A549 (cell line): Measurements from ENCODE around the gene DPP10. TPM values are rescaled to one million over a fixed set of nuclear protein-coding genes. Genes with fewer than 3 reads are reported as not detected.

Experiments
- ATAC-seq, 2 experiments: fragments of 200-7000 bp in 1 of 2; fragments of >200 bp in 1 of 2; cut with Nextera tagmentation in 1 of 2; cut with Tn5 transposase in 1 of 2; 3 replicates each; pipeline versions ENCODE4 v1.8.0 to v1.9.1; 2018 to 2020; ENCODE audit warnings: mild to moderate bottlenecking in 1 of 2, moderate library complexity in 1 of 2
- CTCF ChIA-PET: fragments of 300-600 bp; sonication (Branson Sonifier 250); formaldehyde crosslinking; extraction: SDS; loops from one replicate; lab custom pipeline; 2021; ENCODE audit warnings: antibody characterized with exemption, inconsistent platforms; lab: Yijun Ruan, JAX
- POLR2A ChIA-PET: fragments of 350-600 bp; formaldehyde crosslinking; extraction: SDS; loops from one replicate; lab custom pipeline; 2021; ENCODE audit warnings: antibody characterized with exemption, inconsistent platforms; lab: Yijun Ruan, JAX
- DNase-seq, 2 experiments: peaks; one replicate each; pipeline versions ENCODE4 v3.0.0 to v3.0.0-alpha.2; 2011 to 2016; ENCODE audit warnings: low read depth in 1 of 2, low spot score in 1 of 2
- FAIRE-seq: peaks from 2 replicates; lab custom pipeline; 2011; peaks lifted over from hg19 to GRCh38; lab: Jason Lieb, UNC
- H3K27ac ChIP-seq, 2 experiments: fragments of >200 bp; sonication (Bioruptor Twin); formaldehyde crosslinking; 3 replicates each; pipeline ENCODE4 v1.5.1; 2016 to 2017
- H3K4me1 ChIP-seq: fragments of >200 bp; sonication (Bioruptor Twin); formaldehyde crosslinking; 3 replicates; pipeline ENCODE4 v1.6.1; 2016
- H3K4me2 ChIP-seq: fragments of >200 bp; sonication (Bioruptor Twin); formaldehyde crosslinking; 3 replicates; pipeline ENCODE4 v1.6.1; 2016
- H3K4me3 ChIP-seq: fragments of >200 bp; sonication (Bioruptor Twin); formaldehyde crosslinking; 3 replicates; pipeline ENCODE4 v1.5.1; 2016
- H3K9me3 ChIP-seq: fragments of >200 bp; sonication (Bioruptor Twin); formaldehyde crosslinking; 3 replicates; pipeline ENCODE4 v1.6.1; 2016
- BCL3 ChIP-seq: fragments of >200 bp; sonication (Bioruptor Twin); formaldehyde crosslinking; IDR thresholded peaks from 3 replicates; pipeline ENCODE4 v1.6.1; 2016
- CHD2 ChIP-seq: fragments of 150-350 bp; IDR thresholded peaks from 2 replicates; pipeline ENCODE4 v1.6.1; 2014; ENCODE audit warnings: low read length; ENCODE audit not compliant: partially characterized antibody
- E2F6 ChIP-seq: IDR thresholded peaks from 2 replicates; pipeline ENCODE4 v1.6.1; 2012; ENCODE audit warnings: low read depth, borderline replicate concordance
- EHMT2 ChIP-seq: fragments of 200-600 bp; sonication (generic); IDR thresholded peaks from 2 replicates; pipeline ENCODE4 v1.6.1; 2016; ENCODE audit warnings: antibody characterized with exemption, low read depth, mild to moderate bottlenecking, moderate library complexity
- ELK1 ChIP-seq: fragments of 150-350 bp; IDR thresholded peaks from 2 replicates; pipeline ENCODE4 v1.6.1; 2014; ENCODE audit warnings: low read depth, mild to moderate bottlenecking, low read length
- FOSL2 ChIP-seq, 2 experiments: fragments of 450-650 bp in 1 of 2; fragments of >200 bp in 1 of 2; sonication (Bioruptor Twin) in 1 of 2; formaldehyde crosslinking; IDR thresholded peaks; 2 replicates each; pipeline versions ENCODE4 v1.5.0 to v1.6.1; 2016 to 2020; ENCODE audit warnings: mild to moderate bottlenecking in 1 of 2, moderate library complexity in 1 of 2
- FOXS1 ChIP-seq: fragments of 250-450 bp; sonication (Bioruptor Pico); IDR thresholded peaks from 2 replicates; pipeline ENCODE4 v1.5.0; 2020; ENCODE audit warnings: mild to moderate bottlenecking, moderate library complexity
- GATA3 ChIP-seq: IDR thresholded peaks from 2 replicates; pipeline ENCODE4 v1.6.1; 2012; ENCODE audit warnings: borderline replicate concordance
- HDAC2 ChIP-seq: fragments of 200-600 bp; sonication (generic); IDR thresholded peaks from 2 replicates; pipeline ENCODE4 v1.6.1; 2016
- HES2 ChIP-seq: fragments of >200 bp; sonication (Bioruptor Twin); formaldehyde crosslinking; IDR thresholded peaks from 2 replicates; pipeline ENCODE4 v1.6.1; 2016
- HOXB5 ChIP-seq: fragments of 250-450 bp; sonication (Bioruptor Pico); IDR thresholded peaks from 2 replicates; pipeline ENCODE4 v1.5.0; 2020; ENCODE audit warnings: mild to moderate bottlenecking, moderate library complexity
- KDM1A ChIP-seq: fragments of 200-600 bp; sonication (generic); IDR thresholded peaks from 2 replicates; pipeline ENCODE4 v1.6.1; 2016; ENCODE audit warnings: low read depth, mild to moderate bottlenecking
- MAFK ChIP-seq: fragments of 450-650 bp; IDR thresholded peaks from 2 replicates; pipeline ENCODE4 v1.6.1; 2014; ENCODE audit not compliant: partially characterized antibody
- NR3C1 ChIP-seq: fragments of >200 bp; sonication (Bioruptor Twin); formaldehyde crosslinking; IDR thresholded peaks from 3 replicates; pipeline ENCODE4 v1.6.1; 2017
- PHF8 ChIP-seq: fragments of 200-600 bp; sonication (generic); IDR thresholded peaks from 2 replicates; pipeline ENCODE4 v1.6.1; 2016; ENCODE audit warnings: low read depth, mild to moderate bottlenecking, antibody characterized with exemption, moderate library complexity, borderline replicate concordance
- POLR2A ChIP-seq: IDR thresholded peaks from 2 replicates; pipeline ENCODE4 v1.6.1; 2012; ENCODE audit warnings: mild to moderate bottlenecking, low read length
- POLR2AphosphoS2 ChIP-seq: conservative IDR thresholded peaks from 2 replicates; pipeline ENCODE4 v1.6.1; 2012; ENCODE audit warnings: low read length, improper control_type of control experiment, inconsistent platforms
- REST ChIP-seq: fragments of 200-600 bp; sonication (generic); IDR thresholded peaks from 2 replicates; pipeline ENCODE4 v1.6.1; 2016; ENCODE audit warnings: antibody characterized with exemption, mild to moderate bottlenecking, moderate library complexity
- RNF2 ChIP-seq: fragments of 200-600 bp; sonication (generic); IDR thresholded peaks from 2 replicates; pipeline ENCODE4 v1.6.1; 2016; ENCODE audit warnings: low read depth, mild to moderate bottlenecking, antibody characterized with exemption, moderate library complexity, borderline replicate concordance
- SMC3 ChIP-seq: fragments of >200 bp; sonication (Bioruptor Twin); formaldehyde crosslinking; IDR thresholded peaks from 3 replicates; pipeline ENCODE4 v1.6.1; 2018; ENCODE audit warnings: inconsistent platforms
- USF2 ChIP-seq: fragments of 450-650 bp; IDR thresholded peaks from 2 replicates; pipeline ENCODE4 v1.6.1; 2014; ENCODE audit warnings: antibody characterized with exemption
- ZC3H11A ChIP-seq: fragments of 450-650 bp; IDR thresholded peaks from 2 replicates; pipeline ENCODE4 v1.6.1; 2014; ENCODE audit warnings: antibody characterized with exemption, mild to moderate bottlenecking
- ZFP36 ChIP-seq: fragments of 450-650 bp; IDR thresholded peaks from 2 replicates; pipeline ENCODE4 v1.6.1; 2014; ENCODE audit warnings: borderline replicate concordance; ENCODE audit not compliant: partially characterized antibody
- ZNF302 ChIP-seq: fragments of 250-450 bp; sonication (Bioruptor Pico); IDR thresholded peaks from 2 replicates; pipeline ENCODE4 v1.9.0; 2021; ENCODE audit warnings: inconsistent platforms, mild to moderate bottlenecking, moderate library complexity
- WGBS: methylation state at CpG from one replicate; pipeline ENCODE4 v1.1.6; 2017; ENCODE audit errors: missing lambda C conversion rate; 5-methylcytosine and 5-hydroxymethylcytosine counted together
- polyA plus RNA-seq, 4 experiments: library from polyadenylated mRNA; depleted of rRNA in 3 of 4; stranded (reverse); fragments of >200 nt; fragmentation: RNase III in 1 of 4; extraction: RNeasy Plus Mini Kit Qiagen cat#74134 plus additional on column Dnase treatment in 1 of 4; gene quantifications; 2 replicates in 3 of 4; 3 replicates in 1 of 4; pipeline ENCODE4 v1.2.3, GENCODE V29; 2011 to 2017

Gene DPP10
- polyA plus RNA-seq, 2 of the 4 experiments (the other 2 are of a cell fraction) = not detected

GRCh38 chr2:115480741-115481140 is 1038.3 kb downstream of the DPP10 start:
- no peak overlapping the region for H3K4me3 ChIP-seq
- TF ChIP-seq ELK1 = no peak
- no peak for TF ChIP-seq HES2
- TF ChIP-seq EHMT2 = no peak
- TF ChIP-seq POLR2AphosphoS2 = no peak
- no peak for TF ChIP-seq ZFP36
- no peak for TF ChIP-seq FOSL2 (IDR thresholded peaks at IDR 0.05)
- no peak for TF ChIP-seq FOSL2 (CRISPR knock-in tag; IDR thresholded peaks at IDR 0.05)
- no peak for TF ChIP-seq SMC3
- no peak for TF ChIP-seq FOXS1 (CRISPR knock-in tag)
- TF ChIP-seq CHD2 = no peak
- no peak for TF ChIP-seq RNF2
- no peak for TF ChIP-seq PHF8
- FAIRE-seq (no peak), ATAC-seq (no peak), DNase-seq (no peak)
- H3K9me3 ChIP-seq = peaks cover 2% of the 10 kb centered on the region; the same call in 1 of the 3 replicates
- H3K27ac ChIP-seq = no peak overlapping the region
- H3K4me2 ChIP-seq = no peak overlapping the region
- ChIA-PET POLR2A (no interaction called here), CTCF (no interaction called here)
- 0% methylated on average over 1 of the region's 1 CpG for whole genome bisulfite sequencing
- no peaks in the 10 kb centered on the region for H3K4me1 ChIP-seq

GRCh38 chr2:115481842-115482241 is 1039.4 kb downstream of the DPP10 start:
- POLR2A ChIA-PET = no interaction called here
- H3K27ac ChIP-seq = no peak overlapping the region
- CTCF ChIA-PET = no interaction called here
- WGBS = under 1% methylated on average over 2 of the region's 2 CpGs
- no peaks in the 10 kb centered on the region for H3K4me1 ChIP-seq
- H3K9me3 ChIP-seq = peaks cover 2% of the 10 kb centered on the region; the same call in 1 of the 3 replicates
- FAIRE-seq = no peak
- DNase-seq = no peak
- TF ChIP-seq BCL3 (no peak), HDAC2 (no peak), USF2 (no peak), ZNF302 (no peak), KDM1A (no peak), HES2 (no peak), NR3C1 (no peak), MAFK (no peak), HOXB5 (CRISPR knock-in tag) (no peak)
- no peak overlapping the region for H3K4me2 ChIP-seq
- no peak for ATAC-seq
- H3K4me3 ChIP-seq = no peak overlapping the region

GRCh38 chr2:115483666-115484065 is 1041.2 kb downstream of the DPP10 start:
- Histone ChIP-seq H3K9me3 (0 out of 3 replicates have a peak, but pooled peaks cover 2% of the 10 kb centered on the region), H3K4me3 (no peak overlapping the region), H3K4me2 (no peak overlapping the region), H3K27ac (no peak overlapping the region), H3K4me1 (no peaks in the 10 kb centered on the region)
- 4% methylated on average over 4 of the region's 4 CpGs for WGBS
- ChIA-PET CTCF (no interaction called here), POLR2A (no interaction called here)
- FAIRE-seq (no peak), ATAC-seq (no peak), DNase-seq (no peak)
- TF ChIP-seq ZC3H11A (no peak), NR3C1 (no peak), GATA3 (no peak), ELK1 (no peak), MAFK (no peak), E2F6 (no peak), KDM1A (no peak), POLR2A (no peak), REST (no peak)
